Activated CD4-positive, alpha-beta T cell treated with anti-CD3 and anti-CD28 coated beads, Interleukin-2, amount 50 U/mL, for 48 hours (primary cell): ENCODE data around the gene RPL29.
"Not testable (repeated sequence)": the region's sequence is repeated elsewhere in the genome, so short reads cannot be mapped to it uniquely, and the experiment has no call there.

Experiments used
- DNase-seq, 2 experiments: peaks; one replicate each; pipeline ENCODE4 v3.0.0-alpha.2; 2020

RPL29 gene

DNA sequence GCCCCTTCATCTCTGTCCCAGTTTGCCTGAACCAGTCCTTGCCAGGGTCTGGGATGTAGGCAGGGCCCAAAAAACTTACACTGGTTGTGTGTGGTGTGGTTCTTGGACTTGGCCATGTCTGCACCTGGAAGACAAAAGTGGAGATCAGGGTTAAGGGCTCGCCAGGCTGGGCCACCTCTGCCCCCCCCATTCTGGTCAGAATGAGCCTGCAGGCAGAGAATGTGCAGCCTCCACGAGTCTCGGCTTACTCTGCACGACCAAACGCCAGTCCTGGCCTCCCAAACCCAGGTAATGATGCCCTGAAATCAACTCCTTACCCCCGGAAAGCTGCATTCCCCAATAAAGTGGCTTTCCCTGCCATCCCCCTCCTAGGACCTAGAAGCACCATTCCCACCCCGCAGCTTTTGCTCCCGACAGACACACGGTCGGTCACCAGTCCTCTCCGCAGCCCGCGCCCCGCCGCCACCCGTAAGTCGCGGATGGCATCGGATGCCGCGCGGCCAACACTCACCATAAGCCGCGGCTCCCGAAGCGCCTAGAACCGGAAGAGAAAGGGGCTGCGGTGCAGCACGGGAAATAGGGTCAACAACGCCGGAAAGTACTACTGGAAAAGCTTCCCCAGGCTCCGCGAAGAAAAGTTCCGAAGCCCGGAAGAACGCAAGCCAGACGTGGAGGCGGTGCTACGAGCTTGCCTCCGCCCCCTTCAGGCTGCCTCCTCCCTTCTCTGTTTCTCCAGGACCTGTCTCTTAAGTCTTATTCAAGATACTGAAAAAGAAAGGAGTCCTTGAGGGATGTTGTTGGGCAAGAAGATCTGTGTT is at the start of gene RPL29:
Gene RPL29 (minus strand): TSS at position 550 of the 818 bp plus-strand sequence. CDS start 434 bp downstream, at position 116.
- peak; percentile 91 to 94 for DNase-seq

GRCh38 chr3:52044869-52045619 is 49.3 kb upstream of the RPL29 start:
- DNase-seq: no peak

- DNase-seq: no peak
Measured at GRCh38 chr3:52043750-52044149, 48.1 kb upstream of the RPL29 start.

DNA sequence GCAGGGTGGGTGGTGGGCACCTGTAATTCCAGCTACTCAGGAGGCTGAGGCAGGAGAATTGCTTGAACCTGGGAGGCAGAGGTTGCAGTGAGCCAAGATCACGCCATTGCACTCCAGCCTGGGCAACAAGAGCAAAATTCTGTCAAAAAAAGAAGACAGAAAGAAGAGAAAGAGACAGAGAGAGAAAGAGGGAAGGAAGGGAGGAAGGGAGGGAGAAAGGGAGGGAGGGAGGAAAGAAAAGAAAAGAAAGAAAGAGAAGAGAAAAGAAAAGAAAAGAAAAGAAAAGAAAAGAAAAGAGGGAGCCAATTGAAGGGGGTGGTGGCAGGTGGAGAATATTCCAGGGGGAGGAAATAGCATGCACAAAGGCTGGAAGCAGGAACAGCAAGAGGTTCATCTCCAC is 47.3 kb upstream of the RPL29 start:
- DNase-seq: not testable (repeated sequence)

DNA sequence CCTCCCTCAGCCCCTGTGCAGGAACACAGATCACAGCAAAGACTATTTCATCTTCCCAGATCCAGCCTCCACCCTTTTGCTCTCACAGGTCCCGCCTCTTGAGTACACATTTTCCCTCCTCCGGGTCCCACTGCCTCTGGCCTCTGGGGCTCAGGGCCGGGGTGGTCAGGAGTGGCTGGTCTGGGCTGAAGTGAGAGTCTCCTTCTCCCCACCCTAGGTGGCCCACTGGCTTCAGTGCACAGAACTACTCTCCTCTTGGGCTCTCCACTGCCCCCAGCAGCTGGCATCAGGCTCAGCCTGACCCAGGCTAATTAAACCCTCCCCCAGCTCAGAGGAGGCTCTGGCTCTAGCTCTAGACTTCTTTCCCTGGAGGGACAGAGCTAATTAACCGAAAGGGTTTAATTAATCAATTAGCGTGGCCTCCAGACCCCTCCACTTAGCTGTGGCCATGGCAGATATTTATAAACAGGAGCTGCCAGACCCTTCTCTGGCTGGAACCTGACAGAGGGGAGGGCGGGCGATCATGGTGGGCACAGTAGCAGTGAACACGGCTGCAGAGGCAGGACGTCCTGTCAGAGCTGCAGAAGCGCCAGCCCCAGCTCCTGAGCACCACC is 45.5 kb upstream of the RPL29 start:
- DNase-seq: no peak

- DNase-seq: no peak
Measured at GRCh38 chr3:52040600-52040999, 44.9 kb upstream of the RPL29 start.

DNA sequence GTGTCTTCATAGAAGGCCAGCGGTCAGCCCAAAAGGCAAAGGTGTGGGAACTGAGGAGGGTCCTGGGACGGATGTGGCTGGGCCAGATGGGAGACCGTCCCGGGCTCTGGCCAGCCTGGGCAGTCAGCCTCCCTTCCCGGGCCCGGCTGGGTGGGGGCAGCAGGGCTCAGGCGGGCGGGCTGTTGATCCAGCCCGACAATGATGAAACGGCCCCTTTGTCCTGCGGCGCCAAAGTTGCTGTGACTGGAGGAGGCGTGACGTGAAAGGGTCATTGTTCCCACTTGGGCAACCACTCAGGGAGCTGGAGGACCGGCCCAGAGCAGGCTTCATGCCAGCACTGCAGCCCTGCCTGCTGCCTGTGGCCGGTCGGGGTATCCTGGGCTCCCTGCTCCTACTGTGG is 44.2 kb upstream of the RPL29 start:
- DNase-seq: no peak

DNA sequence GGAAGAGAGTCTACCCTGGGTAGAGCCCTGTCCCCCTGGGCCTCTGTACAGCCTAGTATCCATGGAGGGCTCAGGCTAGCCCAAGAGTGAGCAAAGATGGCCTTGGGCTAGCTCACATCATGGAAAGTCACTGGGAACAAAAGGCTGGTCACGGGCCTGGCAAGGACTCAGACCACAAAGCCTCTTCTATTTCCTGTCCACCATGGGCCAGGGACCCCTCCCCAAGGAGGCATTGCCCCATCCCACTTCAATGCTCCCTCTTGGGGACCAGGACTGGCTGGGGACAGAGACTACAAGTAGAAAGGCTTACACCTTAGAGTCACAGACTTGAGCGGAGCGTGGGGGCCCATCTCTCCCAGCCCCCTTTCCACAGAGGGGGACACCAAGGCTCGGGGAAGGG is 43.7 kb upstream of the RPL29 start:
- no peak for DNase-seq

GRCh38 chr3:52038227-52038626 is 42.5 kb upstream of the RPL29 start:
- no peak for DNase-seq

GRCh38 chr3:52037291-52037690 is 41.6 kb upstream of the RPL29 start:
- no peak for DNase-seq

DNA sequence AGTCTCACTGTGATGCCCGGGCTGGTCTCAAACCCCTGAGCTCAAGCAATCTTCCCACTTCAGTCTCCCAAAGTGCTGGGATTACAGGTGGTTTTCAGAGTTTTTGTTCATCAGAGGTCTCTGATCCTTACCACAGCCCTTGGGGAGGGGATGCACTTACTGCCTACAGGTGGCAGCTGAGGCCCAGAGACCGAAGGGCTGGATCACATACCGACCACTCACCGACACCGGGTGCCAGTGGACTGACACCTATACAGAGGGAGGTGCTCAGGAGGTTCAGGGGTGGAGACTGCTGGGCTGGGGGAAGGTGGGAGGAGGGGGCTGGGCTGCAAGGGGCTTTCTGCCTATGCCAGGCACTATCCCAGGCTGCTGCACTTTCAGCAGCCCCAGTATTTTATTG is 41.1 kb upstream of the RPL29 start:
- DNase-seq: no peak

DNA sequence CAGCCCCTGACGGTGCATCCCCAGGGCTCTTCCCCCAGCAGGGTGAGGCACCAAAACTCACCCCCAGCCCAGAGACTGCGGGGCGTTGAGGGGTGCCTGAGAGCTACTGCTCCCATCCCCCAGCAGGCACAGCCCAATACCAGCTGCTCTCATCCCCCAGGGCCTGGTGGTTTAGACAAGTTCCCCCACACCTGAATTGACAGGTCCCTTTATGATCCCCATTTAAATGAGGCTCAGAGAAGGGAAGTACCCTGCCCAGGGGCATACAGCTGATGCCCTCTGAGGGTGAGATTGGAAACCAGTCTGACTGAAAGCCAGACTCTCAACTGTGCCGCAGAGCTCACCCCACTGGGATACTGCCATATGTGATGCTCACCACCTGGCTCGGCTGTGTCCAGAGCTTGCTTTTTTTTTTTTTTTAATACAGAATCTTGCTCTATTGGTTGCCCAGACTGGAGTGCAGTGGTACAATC is 40.6 kb upstream of the RPL29 start:
- no peak for DNase-seq

DNA sequence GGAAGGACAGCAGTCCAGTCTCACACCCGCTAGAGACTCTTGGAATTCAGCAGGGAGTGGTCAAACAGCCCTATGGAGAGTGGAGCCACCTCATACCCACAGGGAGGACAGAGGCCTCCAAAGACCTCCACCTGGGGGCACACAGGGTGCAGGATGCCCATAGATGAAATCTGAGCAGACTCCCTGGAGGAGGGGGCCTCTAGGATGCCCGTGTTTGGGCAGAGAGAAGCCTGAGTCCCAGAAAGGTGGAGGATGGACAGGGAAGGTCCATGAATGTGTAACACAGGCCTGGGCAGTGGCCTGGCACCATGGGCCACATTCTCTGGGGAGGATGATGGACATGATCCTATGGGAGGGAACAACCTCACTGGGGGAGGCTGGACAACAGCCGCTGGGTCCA is 39.0 kb upstream of the RPL29 start:
- no peak for DNase-seq

GRCh38 chr3:52034212-52034611 is 38.5 kb upstream of the RPL29 start:
- DNase-seq: no peak

- DNase-seq: not testable (repeated sequence)
Measured at GRCh38 chr3:52033748-52034147, 38.1 kb upstream of the RPL29 start.

GRCh38 chr3:52032702-52033408 is 37.2 kb upstream of the RPL29 start:
- DNase-seq: no peak

GRCh38 chr3:52031896-52032295 is 36.2 kb upstream of the RPL29 start:
- no peak for DNase-seq

GRCh38 chr3:52030714-52031310 is 35.1 kb upstream of the RPL29 start:
- no peak for DNase-seq

DNA sequence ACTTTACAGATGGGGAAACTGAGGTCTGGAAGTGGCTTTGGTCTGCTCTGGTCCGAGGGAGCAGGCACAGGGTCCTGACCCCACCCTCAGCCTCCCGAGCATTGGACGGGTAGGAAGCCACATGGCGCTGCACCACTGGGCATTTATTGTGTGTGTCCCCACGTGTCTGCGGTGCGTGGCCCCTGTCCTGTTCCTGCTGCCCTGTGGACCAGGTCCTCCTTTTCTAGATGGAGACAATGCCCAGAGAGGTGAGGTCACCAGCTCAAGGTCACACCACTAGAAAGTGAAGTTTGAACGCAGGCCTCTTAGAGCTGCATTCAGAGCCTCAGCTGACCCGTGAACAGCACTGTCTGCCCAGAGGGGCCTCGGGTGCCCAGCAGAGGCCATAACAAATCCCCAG is 33.8 kb upstream of the RPL29 start:
- no peak for DNase-seq

GRCh38 chr3:52029053-52029452 is 33.4 kb upstream of the RPL29 start:
- no peak for DNase-seq

- no peak for DNase-seq
Measured at GRCh38 chr3:52028572-52028971, 32.9 kb upstream of the RPL29 start.

DNA sequence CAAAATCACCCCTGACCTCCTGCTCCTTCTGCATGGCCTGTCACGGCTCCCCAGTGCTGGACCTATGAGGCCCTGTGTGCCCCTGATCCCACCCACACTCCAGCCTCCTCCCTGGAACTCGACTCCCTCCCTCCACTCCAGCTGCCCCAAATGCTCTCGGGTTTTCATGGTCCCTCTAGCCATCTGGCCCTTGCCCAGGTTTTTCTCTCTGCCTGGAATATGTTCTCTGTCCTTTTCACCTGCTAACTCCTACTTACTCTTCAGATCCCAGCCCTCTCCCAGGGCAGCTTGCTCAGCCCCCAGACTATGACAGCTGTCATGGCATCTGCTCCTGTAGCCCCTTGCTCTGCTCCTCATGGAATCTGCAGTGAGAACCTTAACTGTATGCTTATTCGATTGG is 30.3 kb upstream of the RPL29 start:
- DNase-seq: no peak

GRCh38 chr3:52025453-52025852 is 29.8 kb upstream of the RPL29 start:
- no peak for DNase-seq
